KMS-11 (cell line): ENCODE results near the gene AGR3.

Source experiments
- H2AFZ ChIP-seq: fragments of 200-600 bp; sonication (generic); 2 replicates; pipeline ENCODE4 v1.6.1; 2016; ENCODE audit warnings: antibody characterized with exemption, mixed run types, low read depth
- H3K27ac ChIP-seq: fragments of 200-600 bp; sonication (generic); 2 replicates; pipeline ENCODE4 v1.6.1; 2016; ENCODE audit warnings: mild to moderate bottlenecking, mixed run types
- H3K27me3 ChIP-seq: fragments of 200-600 bp; sonication (generic); 2 replicates; pipeline ENCODE4 v1.6.1; 2017; ENCODE audit warnings: mild to moderate bottlenecking, low read depth, mixed run types, moderate library complexity; ENCODE audit not compliant: insufficient read depth
- H3K36me3 ChIP-seq: fragments of 200-600 bp; sonication (generic); 2 replicates; pipeline ENCODE4 v1.6.1; 2017; ENCODE audit warnings: mild to moderate bottlenecking, mixed run types; ENCODE audit not compliant: insufficient read depth
- H3K4me1 ChIP-seq: fragments of 200-600 bp; sonication (generic); 2 replicates; pipeline ENCODE4 v1.6.1; 2016; ENCODE audit warnings: mild to moderate bottlenecking, low read depth, mixed run types; ENCODE audit not compliant: poor library complexity, severe bottlenecking
- H3K4me2 ChIP-seq: fragments of 200-600 bp; sonication (generic); 2 replicates; pipeline ENCODE4 v1.7.0; 2016; ENCODE audit warnings: mild to moderate bottlenecking, mixed run types
- H3K4me3 ChIP-seq: fragments of 200-600 bp; sonication (generic); IDR thresholded peaks from 2 replicates; pipeline ENCODE4 v1.6.1; 2017; ENCODE audit warnings: low read depth, low read length, mixed read lengths; ENCODE audit not compliant: insufficient read depth
- H3K79me2 ChIP-seq: fragments of 200-600 bp; sonication (generic); 2 replicates; pipeline ENCODE4 v1.6.1; 2016; ENCODE audit warnings: low read depth, mixed run types; ENCODE audit not compliant: insufficient read depth
- H3K9ac ChIP-seq: fragments of 200-600 bp; sonication (generic); 2 replicates; pipeline ENCODE4 v1.6.1; 2016; ENCODE audit warnings: mild to moderate bottlenecking, mixed run types
- H4K20me1 ChIP-seq: fragments of 200-600 bp; sonication (generic); 2 replicates; pipeline ENCODE4 v1.6.1; 2016; ENCODE audit warnings: mild to moderate bottlenecking, mixed run types; ENCODE audit not compliant: insufficient read depth
- TF ChIP-seq, protein P1 (sequence below): fragments of 200-600 bp; sonication (generic); conservative IDR thresholded peaks from 2 replicates; pipeline ENCODE4 v1.6.1; 2017; ENCODE audit warnings: low read depth, mild to moderate bottlenecking, antibody characterized with exemption, low read length, moderate library complexity, mixed read lengths

AGR3 gene

GRCh38 chr7:16926283-16926682, 44.5 kb upstream of the AGR3 start:
- no peaks in the 10 kb centered on the region for H3K79me2 ChIP-seq
- H3K27me3 ChIP-seq, result no peaks in the 10 kb centered on the region
- H4K20me1 ChIP-seq, result no peaks in the 10 kb centered on the region
- H3K36me3 ChIP-seq, result no peaks in the 10 kb centered on the region
- TF ChIP-seq, protein P1, sequence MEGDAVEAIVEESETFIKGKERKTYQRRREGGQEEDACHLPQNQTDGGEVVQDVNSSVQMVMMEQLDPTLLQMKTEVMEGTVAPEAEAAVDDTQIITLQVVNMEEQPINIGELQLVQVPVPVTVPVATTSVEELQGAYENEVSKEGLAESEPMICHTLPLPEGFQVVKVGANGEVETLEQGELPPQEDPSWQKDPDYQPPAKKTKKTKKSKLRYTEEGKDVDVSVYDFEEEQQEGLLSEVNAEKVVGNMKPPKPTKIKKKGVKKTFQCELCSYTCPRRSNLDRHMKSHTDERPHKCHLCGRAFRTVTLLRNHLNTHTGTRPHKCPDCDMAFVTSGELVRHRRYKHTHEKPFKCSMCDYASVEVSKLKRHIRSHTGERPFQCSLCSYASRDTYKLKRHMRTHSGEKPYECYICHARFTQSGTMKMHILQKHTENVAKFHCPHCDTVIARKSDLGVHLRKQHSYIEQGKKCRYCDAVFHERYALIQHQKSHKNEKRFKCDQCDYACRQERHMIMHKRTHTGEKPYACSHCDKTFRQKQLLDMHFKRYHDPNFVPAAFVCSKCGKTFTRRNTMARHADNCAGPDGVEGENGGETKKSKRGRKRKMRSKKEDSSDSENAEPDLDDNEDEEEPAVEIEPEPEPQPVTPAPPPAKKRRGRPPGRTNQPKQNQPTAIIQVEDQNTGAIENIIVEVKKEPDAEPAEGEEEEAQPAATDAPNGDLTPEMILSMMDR, result peak; percentile 43; the same call in 1 of the 2 replicates
- no peak overlapping the region for H3K27ac ChIP-seq
- H2AFZ ChIP-seq, result no peak overlapping the region
- H3K4me3 ChIP-seq, result no peak overlapping the region
- peaks cover 14% of the 10 kb centered on the region for H3K4me1 ChIP-seq
- no peak overlapping the region for H3K4me2 ChIP-seq
- no peak overlapping the region for H3K9ac ChIP-seq

DNA sequence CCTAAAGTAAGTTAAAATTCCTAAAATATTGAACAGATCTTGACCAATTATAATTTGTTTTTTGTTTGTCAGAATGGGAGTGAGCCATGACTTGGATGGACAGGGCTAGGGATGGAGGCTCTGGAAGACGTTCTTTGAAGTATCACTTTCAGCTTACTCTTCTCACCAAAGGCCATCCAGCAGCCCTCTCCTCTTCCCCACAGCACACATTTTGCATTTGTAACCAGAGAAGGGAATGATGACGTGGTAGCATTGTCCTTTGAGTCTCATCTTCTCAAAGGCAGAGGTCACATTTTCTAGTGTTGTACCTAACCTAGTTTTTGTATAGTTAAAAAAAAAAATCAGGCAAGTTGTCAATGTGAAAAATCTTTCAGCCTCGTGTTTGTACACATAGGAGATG, 43.8 kb upstream of the AGR3 start:
- no peak overlapping the region for H3K4me3 ChIP-seq
- no peaks in the 10 kb centered on the region for H3K79me2 ChIP-seq
- H3K9ac ChIP-seq, result no peak overlapping the region
- H4K20me1 ChIP-seq, result no peaks in the 10 kb centered on the region
- TF ChIP-seq, protein P1, result no peak
- H3K27me3 ChIP-seq, result no peaks in the 10 kb centered on the region
- no peak overlapping the region for H3K4me2 ChIP-seq
- H3K4me1 ChIP-seq, result peaks cover 7% of the 10 kb centered on the region
- H3K36me3 ChIP-seq, result no peaks in the 10 kb centered on the region
- H2AFZ ChIP-seq, result no peak overlapping the region
- H3K27ac ChIP-seq, result no peak overlapping the region

GRCh38 chr7:16923019-16923418, 41.2 kb upstream of the AGR3 start:
- no peak overlapping the region for H2AFZ ChIP-seq
- no peak overlapping the region for H3K9ac ChIP-seq
- H3K4me1 ChIP-seq, result no peaks in the 10 kb centered on the region
- no peak overlapping the region for H3K27ac ChIP-seq
- H3K4me2 ChIP-seq, result no peak overlapping the region
- H4K20me1 ChIP-seq, result no peaks in the 10 kb centered on the region
- no peaks in the 10 kb centered on the region for H3K79me2 ChIP-seq
- no peak overlapping the region for H3K4me3 ChIP-seq
- H3K36me3 ChIP-seq, result no peaks in the 10 kb centered on the region
- TF ChIP-seq, protein P1, result no peak
- H3K27me3 ChIP-seq, result no peaks in the 10 kb centered on the region

GRCh38 chr7:16921644-16922257, 40.0 kb upstream of the AGR3 start:
- H3K4me3 ChIP-seq, result no peak overlapping the region
- no peaks in the 10 kb centered on the region for H3K27me3 ChIP-seq
- no peaks in the 10 kb centered on the region for H3K79me2 ChIP-seq
- no peaks in the 10 kb centered on the region for H3K36me3 ChIP-seq
- H3K9ac ChIP-seq, result no peak overlapping the region
- no peak overlapping the region for H2AFZ ChIP-seq
- no peak overlapping the region for H3K27ac ChIP-seq
- no peaks in the 10 kb centered on the region for H3K4me1 ChIP-seq
- H3K4me2 ChIP-seq, result no peak overlapping the region
- TF ChIP-seq, protein P1, result no peak
- no peaks in the 10 kb centered on the region for H4K20me1 ChIP-seq
